WTC11 (cell line): Measurements from ENCODE around the gene DLG1. TPM values are rescaled to one million over a fixed set of nuclear protein-coding genes. Genes with fewer than 3 reads are reported as not detected.

Experiments used
- ATAC-seq: fragments of 200-7000 bp; cut with Tn5 transposase; 2 replicates; pipeline ENCODE4 v1.10.0; 2021; ENCODE audit warnings: mild to moderate bottlenecking, moderate library complexity
- CTCF ChIA-PET: fragments of 300-600 bp; sonication (Branson Sonifier 250); formaldehyde crosslinking; loops from one replicate; lab custom pipeline; 2021; ENCODE audit warnings: antibody characterized with exemption; lab: Charles Lee
- POLR2A ChIA-PET: fragments of 350-600 bp; sonication (Branson Sonifier 250); formaldehyde crosslinking; loops from one replicate; lab custom pipeline; 2021; ENCODE audit warnings: antibody characterized with exemption; lab: Charles Lee
- DNase-seq: peaks from one replicate; pipeline ENCODE4 v3.0.0; 2021; ENCODE audit warnings: low spot score
- H3K27ac Mint-ChIP-seq: 2 replicates; pipeline ENCODE4 v1.8.0; 2021; ENCODE audit warnings: mixed read lengths
- H3K27me3 Mint-ChIP-seq: 2 replicates; pipeline ENCODE4 v1.8.0; 2021; ENCODE audit warnings: low read depth, mild to moderate bottlenecking, moderate library complexity, mixed read lengths
- H3K36me3 Mint-ChIP-seq: 2 replicates; pipeline ENCODE4 v1.8.0; 2021; ENCODE audit warnings: mixed read lengths
- H3K4me1 Mint-ChIP-seq: 2 replicates; pipeline ENCODE4 v1.8.0; 2022; ENCODE audit warnings: mixed read lengths
- H3K4me3 Mint-ChIP-seq: 2 replicates; pipeline ENCODE4 v1.8.0; 2021; ENCODE audit warnings: mild to moderate bottlenecking, moderate library complexity, mixed read lengths
- H3K9me3 Mint-ChIP-seq: 2 replicates; pipeline ENCODE4 v1.8.0; 2021; ENCODE audit warnings: mixed read lengths
- ATF1 ChIP-seq: sonication (generic); formaldehyde crosslinking; IDR thresholded peaks from 2 replicates; pipeline ENCODE4 v1.8.1; 2023; ENCODE audit warnings: mild to moderate bottlenecking, moderate library complexity, missing genetic modification reagents
- E2F4 ChIP-seq: sonication (generic); formaldehyde crosslinking; IDR thresholded peaks from 2 replicates; pipeline ENCODE4 v1.8.1; 2022; ENCODE audit warnings: low read depth, mild to moderate bottlenecking, moderate library complexity, missing genetic modification reagents, borderline replicate concordance
- GRHL2 ChIP-seq: fragments of 250-450 bp; sonication (Bioruptor Pico); IDR thresholded peaks from 2 replicates; pipeline ENCODE4 v1.8.0; 2022; ENCODE audit warnings: mild to moderate bottlenecking, moderate library complexity; ENCODE audit not compliant: insufficient replicate concordance, severe bottlenecking
- IRF2 ChIP-seq: sonication (generic); formaldehyde crosslinking; IDR thresholded peaks from 2 replicates; pipeline ENCODE4 v1.8.0; 2022; ENCODE audit warnings: low read depth, missing genetic modification reagents, borderline replicate concordance
- MXD4 ChIP-seq: fragments of 250-450 bp; sonication (Bioruptor Pico); IDR thresholded peaks from 2 replicates; pipeline ENCODE4 v1.8.0; 2021; ENCODE audit warnings: mild to moderate bottlenecking, moderate library complexity, borderline replicate concordance
- NR1H2 ChIP-seq: sonication (generic); formaldehyde crosslinking; IDR thresholded peaks from 2 replicates; pipeline ENCODE4 v1.9.0; 2021; ENCODE audit warnings: mild to moderate bottlenecking, moderate library complexity, missing genetic modification reagents
- PRDM15 ChIP-seq: sonication (generic); formaldehyde crosslinking; IDR thresholded peaks from 2 replicates; pipeline ENCODE4 v1.8.0; 2022; ENCODE audit warnings: missing genetic modification reagents
- PRRX2 ChIP-seq: fragments of 250-450 bp; sonication (Bioruptor Pico); IDR thresholded peaks from 2 replicates; pipeline ENCODE4 v1.8.0; 2021; ENCODE audit warnings: mild to moderate bottlenecking
- SMAD3 ChIP-seq: sonication (generic); formaldehyde crosslinking; IDR thresholded peaks from 2 replicates; pipeline ENCODE4 v1.8.0; 2022; ENCODE audit warnings: missing genetic modification reagents, mild to moderate bottlenecking, borderline replicate concordance
- SOX15 ChIP-seq: fragments of 250-450 bp; sonication (Bioruptor Pico); IDR thresholded peaks from 2 replicates; pipeline ENCODE4 v1.9.0; 2021; ENCODE audit warnings: mild to moderate bottlenecking
- ZBTB21 ChIP-seq: sonication (generic); formaldehyde crosslinking; IDR thresholded peaks from 2 replicates; pipeline ENCODE4 v1.8.1; 2023; ENCODE audit warnings: mild to moderate bottlenecking, missing genetic modification reagents, borderline replicate concordance
- ZNF219 ChIP-seq: sonication (generic); formaldehyde crosslinking; IDR thresholded peaks from 2 replicates; pipeline ENCODE4 v1.8.0; 2023; ENCODE audit warnings: missing genetic modification reagents, mild to moderate bottlenecking, borderline replicate concordance
- ZNF281 ChIP-seq: sonication (generic); formaldehyde crosslinking; IDR thresholded peaks from 2 replicates; pipeline ENCODE4 v1.8.0; 2023; ENCODE audit warnings: mild to moderate bottlenecking, missing genetic modification reagents
- ZNF416 ChIP-seq: fragments of 250-450 bp; sonication (Bioruptor Pico); IDR thresholded peaks from 2 replicates; pipeline ENCODE4 v1.9.0; 2021; ENCODE audit warnings: mild to moderate bottlenecking, inconsistent platforms
- ZNF425 ChIP-seq: fragments of 250-450 bp; sonication (Bioruptor Pico); conservative IDR thresholded peaks from 2 replicates; pipeline ENCODE4 v1.9.0; 2021; ENCODE audit warnings: mild to moderate bottlenecking
- ZNF671 ChIP-seq: fragments of 250-450 bp; sonication (Bioruptor Pico); IDR thresholded peaks from 2 replicates; pipeline ENCODE4 v1.8.0; 2021; ENCODE audit warnings: mild to moderate bottlenecking
- total RNA-seq: library from RNA; stranded (reverse); gene quantifications from 3 replicates; pipeline ENCODE4 v1.2.3, GENCODE V29; 2021
- TF ChIP-seq, protein P1 (sequence below): fragments of 250-450 bp; sonication (Bioruptor Pico); IDR thresholded peaks from 2 replicates; pipeline ENCODE4 v1.9.0; 2021; ENCODE audit warnings: mild to moderate bottlenecking
- TF ChIP-seq, protein P2 (sequence below): sonication (generic); formaldehyde crosslinking; IDR thresholded peaks from 2 replicates; pipeline ENCODE4 v1.8.0; 2023; ENCODE audit warnings: missing genetic modification reagents
- TF ChIP-seq, protein P3 (sequence below): sonication (generic); formaldehyde crosslinking; IDR thresholded peaks from 2 replicates; pipeline ENCODE4 v1.8.1; 2023; ENCODE audit warnings: mild to moderate bottlenecking, missing genetic modification reagents

DLG1 gene
- total RNA-seq, 1 experiment from 2014 or later, result 81.1 TPM

- ChIA-PET CTCF (no interaction called here), POLR2A (interaction anchor here (1.2 kb wide), 1 partner anchor 18 kb away, joined by 3 read pairs; no protein-coding TSS in a partner anchor)
- no peak for TF ChIP-seq IRF2 (CRISPR knock-in tag)
- TF ChIP-seq PRRX2 (CRISPR knock-in tag), result no peak
- no peak for TF ChIP-seq NR1H2 (CRISPR knock-in tag)
- TF ChIP-seq, protein P1, sequence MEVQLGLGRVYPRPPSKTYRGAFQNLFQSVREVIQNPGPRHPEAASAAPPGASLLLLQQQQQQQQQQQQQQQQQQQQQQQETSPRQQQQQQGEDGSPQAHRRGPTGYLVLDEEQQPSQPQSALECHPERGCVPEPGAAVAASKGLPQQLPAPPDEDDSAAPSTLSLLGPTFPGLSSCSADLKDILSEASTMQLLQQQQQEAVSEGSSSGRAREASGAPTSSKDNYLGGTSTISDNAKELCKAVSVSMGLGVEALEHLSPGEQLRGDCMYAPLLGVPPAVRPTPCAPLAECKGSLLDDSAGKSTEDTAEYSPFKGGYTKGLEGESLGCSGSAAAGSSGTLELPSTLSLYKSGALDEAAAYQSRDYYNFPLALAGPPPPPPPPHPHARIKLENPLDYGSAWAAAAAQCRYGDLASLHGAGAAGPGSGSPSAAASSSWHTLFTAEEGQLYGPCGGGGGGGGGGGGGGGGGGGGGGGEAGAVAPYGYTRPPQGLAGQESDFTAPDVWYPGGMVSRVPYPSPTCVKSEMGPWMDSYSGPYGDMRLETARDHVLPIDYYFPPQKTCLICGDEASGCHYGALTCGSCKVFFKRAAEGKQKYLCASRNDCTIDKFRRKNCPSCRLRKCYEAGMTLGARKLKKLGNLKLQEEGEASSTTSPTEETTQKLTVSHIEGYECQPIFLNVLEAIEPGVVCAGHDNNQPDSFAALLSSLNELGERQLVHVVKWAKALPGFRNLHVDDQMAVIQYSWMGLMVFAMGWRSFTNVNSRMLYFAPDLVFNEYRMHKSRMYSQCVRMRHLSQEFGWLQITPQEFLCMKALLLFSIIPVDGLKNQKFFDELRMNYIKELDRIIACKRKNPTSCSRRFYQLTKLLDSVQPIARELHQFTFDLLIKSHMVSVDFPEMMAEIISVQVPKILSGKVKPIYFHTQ (CRISPR knock-in tag), result no peak
- TF ChIP-seq MXD4 (CRISPR knock-in tag), result no peak
- TF ChIP-seq ZNF219 (CRISPR knock-in tag), result no peak
- no peak for TF ChIP-seq E2F4 (CRISPR knock-in tag)
- TF ChIP-seq ZNF671, result no peak
- no peak for TF ChIP-seq SOX15
- no peak for TF ChIP-seq PRDM15 (CRISPR knock-in tag)
- TF ChIP-seq GRHL2 (CRISPR knock-in tag), result no peak
- no peak for TF ChIP-seq ZNF425 (CRISPR knock-in tag)
- no peak for TF ChIP-seq SMAD3 (CRISPR knock-in tag)
- no peak for TF ChIP-seq ZNF281 (CRISPR knock-in tag)
- TF ChIP-seq ATF1 (CRISPR knock-in tag), result no peak
- TF ChIP-seq, protein P2, sequence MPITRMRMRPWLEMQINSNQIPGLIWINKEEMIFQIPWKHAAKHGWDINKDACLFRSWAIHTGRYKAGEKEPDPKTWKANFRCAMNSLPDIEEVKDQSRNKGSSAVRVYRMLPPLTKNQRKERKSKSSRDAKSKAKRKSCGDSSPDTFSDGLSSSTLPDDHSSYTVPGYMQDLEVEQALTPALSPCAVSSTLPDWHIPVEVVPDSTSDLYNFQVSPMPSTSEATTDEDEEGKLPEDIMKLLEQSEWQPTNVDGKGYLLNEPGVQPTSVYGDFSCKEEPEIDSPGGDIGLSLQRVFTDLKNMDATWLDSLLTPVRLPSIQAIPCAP (CRISPR knock-in tag), result no peak
- TF ChIP-seq ZBTB21 (CRISPR knock-in tag), result no peak
- TF ChIP-seq, protein P3, sequence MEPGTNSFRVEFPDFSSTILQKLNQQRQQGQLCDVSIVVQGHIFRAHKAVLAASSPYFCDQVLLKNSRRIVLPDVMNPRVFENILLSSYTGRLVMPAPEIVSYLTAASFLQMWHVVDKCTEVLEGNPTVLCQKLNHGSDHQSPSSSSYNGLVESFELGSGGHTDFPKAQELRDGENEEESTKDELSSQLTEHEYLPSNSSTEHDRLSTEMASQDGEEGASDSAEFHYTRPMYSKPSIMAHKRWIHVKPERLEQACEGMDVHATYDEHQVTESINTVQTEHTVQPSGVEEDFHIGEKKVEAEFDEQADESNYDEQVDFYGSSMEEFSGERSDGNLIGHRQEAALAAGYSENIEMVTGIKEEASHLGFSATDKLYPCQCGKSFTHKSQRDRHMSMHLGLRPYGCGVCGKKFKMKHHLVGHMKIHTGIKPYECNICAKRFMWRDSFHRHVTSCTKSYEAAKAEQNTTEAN (CRISPR knock-in tag), result no peak
- no peak for TF ChIP-seq ZNF416
- Mint-ChIP-seq H3K4me1 (peaks cover 7% of the 10 kb centered on the region), H3K4me3 (no peak overlapping the region), H3K27ac (no peak overlapping the region), H3K9me3 (no peaks in the 10 kb centered on the region), H3K27me3 (peaks cover 2% of the 10 kb centered on the region; the same call in 1 of the 2 replicates), H3K36me3 (no peaks in the 10 kb centered on the region)
- no peak for DNase-seq
- no peak for ATAC-seq
Measured at GRCh38 chr3:197327701-197328100, 29.3 kb upstream of the DLG1 start.
